ENCODE data around the gene AOAH.
"Not testable (repeated sequence)": the region's sequence is repeated elsewhere in the genome, so short reads cannot be mapped to it uniquely, and the experiment has no call there.

Gene AOAH

GRCh38 chr7:36739351-36739750, 15.1 kb upstream of the AOAH start:
- DNase-seq (ENCODE audit: low read depth in 2 of 2): no peak

- DNase-seq (ENCODE audit: low read depth in 2 of 2): no peak
Observed at GRCh38 chr7:36736899-36737211, 12.6 kb upstream of the AOAH start.

- no peak for DNase-seq (ENCODE audit: low read depth in 2 of 2)
Observed at GRCh38 chr7:36736090-36736898, 12.0 kb upstream of the AOAH start.

- DNase-seq (ENCODE audit: low read depth in 2 of 2): no peak
Observed at GRCh38 chr7:36735172-36735571, 10.9 kb upstream of the AOAH start.

- no peak for DNase-seq (ENCODE audit: low read depth in 2 of 2)
Observed at GRCh38 chr7:36734731-36735130, 10.4 kb upstream of the AOAH start.

GRCh38 chr7:36733411-36733810, 9.1 kb upstream of the AOAH start:
- DNase-seq (ENCODE audit: low read depth in 2 of 2): no peak

GRCh38 chr7:36732806-36733205, 8.5 kb upstream of the AOAH start:
- no peak for DNase-seq (ENCODE audit: low read depth in 2 of 2)

- no peak for DNase-seq (ENCODE audit: low read depth in 2 of 2)
Observed at GRCh38 chr7:36730046-36730445, 5.8 kb upstream of the AOAH start.

GRCh38 chr7:36728143-36728542, 3.8 kb upstream of the AOAH start:
- no peak for DNase-seq (ENCODE audit: low read depth in 2 of 2)

- DNase-seq (ENCODE audit: low read depth in 2 of 2): peak in 1 of 2 experiments; percentile 27
Observed at GRCh38 chr7:36726806-36727503, 2.7 kb upstream of the AOAH start.

GRCh38 chr7:36726311-36726710, 2.0 kb upstream of the AOAH start:
- peak in 1 of 2 experiments; percentile 28 for DNase-seq (ENCODE audit: low read depth in 2 of 2)

- no peak for DNase-seq (ENCODE audit: low read depth in 2 of 2)
Observed at GRCh38 chr7:36724996-36725395, 702 bp upstream of the AOAH start.

- DNase-seq (ENCODE audit: low read depth in 2 of 2): no peak
Observed at GRCh38 chr7:36723291-36723690, 1.0 kb downstream of the AOAH start.

GRCh38 chr7:36719083-36719632, 5.1 kb downstream of the AOAH start:
- no peak for DNase-seq (ENCODE audit: low read depth in 2 of 2)

- DNase-seq (ENCODE audit: low read depth in 2 of 2): no peak
Observed at GRCh38 chr7:36717586-36717985, 6.7 kb downstream of the AOAH start.

- not testable (repeated sequence) for DNase-seq (ENCODE audit: low read depth in 2 of 2)
Observed at GRCh38 chr7:36716802-36717201, 7.5 kb downstream of the AOAH start.

GRCh38 chr7:36712015-36712414, 12.3 kb downstream of the AOAH start:
- DNase-seq (ENCODE audit: low read depth in 2 of 2): no peak

GRCh38 chr7:36711256-36711655, 13.0 kb downstream of the AOAH start:
- DNase-seq (ENCODE audit: low read depth in 2 of 2): no peak

- DNase-seq (ENCODE audit: low read depth in 2 of 2): no peak
Observed at GRCh38 chr7:36710186-36710791, 14.0 kb downstream of the AOAH start.

- no peak for DNase-seq (ENCODE audit: low read depth in 2 of 2)
Observed at GRCh38 chr7:36708767-36709166, 15.5 kb downstream of the AOAH start.

GRCh38 chr7:36707898-36708297, 16.4 kb downstream of the AOAH start:
- no peak for DNase-seq (ENCODE audit: low read depth in 2 of 2)

- DNase-seq (ENCODE audit: low read depth in 2 of 2): no peak
Observed at GRCh38 chr7:36707465-36707864, 16.8 kb downstream of the AOAH start.

- DNase-seq (ENCODE audit: low read depth in 2 of 2): not testable (repeated sequence)
Observed at GRCh38 chr7:36703860-36704259, 20.4 kb downstream of the AOAH start.

Data from stimulated activated CD4-positive, alpha-beta T cell treated with anti-CD3 and anti-CD28 coated beads, Interleukin-12 subunit alpha, Interleukin-12 subunit beta, amount 100 ng/mL, for 24 hours (primary cell).